Measurements from ENCODE around the gene DOCK3.
"Not testable (repeated sequence)": the region's sequence is repeated elsewhere in the genome, so short reads cannot be mapped to it uniquely, and the experiment has no call there.

Gene DOCK3

DNA sequence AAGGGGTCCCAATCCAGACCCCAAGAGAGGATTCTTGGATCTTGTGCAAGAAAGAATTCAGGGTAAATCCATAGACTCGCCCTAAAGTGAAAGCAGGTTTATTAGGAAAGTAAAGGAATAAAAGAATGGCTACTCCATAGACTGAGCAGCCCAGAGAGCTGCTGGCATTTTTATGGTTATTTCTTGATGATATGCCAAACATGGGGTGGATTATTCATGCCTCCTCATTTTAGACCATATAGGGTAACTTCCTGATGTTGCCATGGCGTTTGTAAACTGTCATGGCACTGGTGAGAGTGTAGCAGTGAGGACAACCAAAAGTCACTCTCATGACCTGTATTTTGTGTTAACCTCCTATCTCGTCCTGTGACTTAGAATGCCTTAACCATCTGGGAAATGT is 142.2 kb downstream of the DOCK3 start:
- ATAC-seq (ENCODE audit: low read depth), result no peak
- Mint-ChIP-seq H3K9me3 (no peaks in the 10 kb centered on the region), H3K4me3 (no peak overlapping the region), H3K27ac (no peak overlapping the region), H3K27me3 (no peaks in the 10 kb centered on the region), H3K4me1 (no peaks in the 10 kb centered on the region), H3K36me3 (no peaks in the 10 kb centered on the region)
- DNase-seq (ENCODE audit: low spot score in 2 of 2), result no peak

GRCh38 chr3:50817756-50818529 is 143.2 kb downstream of the DOCK3 start:
- no peaks in the 10 kb centered on the region for H3K4me1 Mint-ChIP-seq
- no peaks in the 10 kb centered on the region for H3K27me3 Mint-ChIP-seq
- H3K27ac Mint-ChIP-seq, result no peak overlapping the region
- ATAC-seq (ENCODE audit: low read depth), result no peak
- H3K4me3 Mint-ChIP-seq, result no peak overlapping the region
- DNase-seq (ENCODE audit: low spot score in 2 of 2), result no peak
- H3K36me3 Mint-ChIP-seq, result no peaks in the 10 kb centered on the region
- no peaks in the 10 kb centered on the region for H3K9me3 Mint-ChIP-seq

GRCh38 chr3:50819882-50820281 is 145.2 kb downstream of the DOCK3 start:
- H3K4me3 Mint-ChIP-seq, result no peak overlapping the region
- H3K36me3 Mint-ChIP-seq, result no peaks in the 10 kb centered on the region
- no peaks in the 10 kb centered on the region for H3K4me1 Mint-ChIP-seq
- no peaks in the 10 kb centered on the region for H3K9me3 Mint-ChIP-seq
- no peak for ATAC-seq (ENCODE audit: low read depth)
- DNase-seq (ENCODE audit: low spot score in 2 of 2), result no peak
- no peak overlapping the region for H3K27ac Mint-ChIP-seq
- H3K27me3 Mint-ChIP-seq, result no peaks in the 10 kb centered on the region

DNA sequence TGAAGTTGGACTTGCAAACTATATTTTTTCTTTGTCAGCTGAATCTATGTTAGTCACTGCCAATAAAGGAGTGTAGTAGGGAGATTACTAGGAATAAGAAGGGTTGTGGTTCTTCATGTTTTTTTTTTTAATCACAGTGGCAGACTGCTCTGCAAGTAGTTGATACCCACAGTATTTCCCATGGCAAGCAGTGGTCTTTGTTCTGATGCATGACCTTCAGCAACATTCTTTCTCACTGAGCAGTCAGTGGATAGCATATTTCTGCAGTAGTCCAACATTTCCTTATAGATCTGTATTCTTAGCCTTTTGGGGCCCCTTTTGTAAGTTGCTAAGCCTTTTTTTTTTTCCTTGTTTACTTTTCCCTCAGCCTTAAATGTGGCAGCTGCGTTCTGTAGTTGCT is 151.1 kb downstream of the DOCK3 start:
- H3K36me3 Mint-ChIP-seq, result no peaks in the 10 kb centered on the region
- ATAC-seq (ENCODE audit: low read depth) (no peak), DNase-seq (ENCODE audit: low spot score in 2 of 2) (no peak)

GRCh38 chr3:50830451-50830850 is 155.7 kb downstream of the DOCK3 start:
- ATAC-seq (ENCODE audit: low read depth), result no peak
- DNase-seq (ENCODE audit: low spot score in 2 of 2), result no peak
- no peak overlapping the region for H3K4me3 Mint-ChIP-seq
- peaks cover 4% of the 10 kb centered on the region for H3K9me3 Mint-ChIP-seq
- no peaks in the 10 kb centered on the region for H3K4me1 Mint-ChIP-seq
- H3K27ac Mint-ChIP-seq, result no peak overlapping the region
- no peaks in the 10 kb centered on the region for H3K36me3 Mint-ChIP-seq
- H3K27me3 Mint-ChIP-seq, result peaks cover 4% of the 10 kb centered on the region

More for the DNA sequence above, 151.1 kb downstream of the DOCK3 start:
- Mint-ChIP-seq H3K27me3 (no peaks in the 10 kb centered on the region), H3K9me3 (no peaks in the 10 kb centered on the region), H3K27ac (no peak overlapping the region), H3K4me1 (no peaks in the 10 kb centered on the region), H3K4me3 (no peak overlapping the region)

DNA sequence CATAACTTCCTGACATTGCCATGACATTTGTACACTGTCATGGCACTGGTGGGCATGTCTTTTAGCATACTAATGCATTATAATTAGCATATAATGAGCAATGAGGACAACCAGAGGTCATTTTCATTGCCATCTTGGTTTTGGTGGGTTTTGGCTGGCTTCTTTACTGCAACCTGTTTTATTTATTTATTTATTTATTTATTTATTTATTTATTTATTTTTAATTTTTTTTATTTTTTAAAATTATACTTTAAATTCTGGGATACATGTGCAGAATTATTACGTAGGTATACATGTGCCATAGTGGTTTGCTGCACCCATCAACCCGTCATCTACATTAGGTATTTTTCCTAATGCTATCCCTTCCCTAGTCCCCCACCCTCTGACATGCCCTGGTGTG is 156.3 kb downstream of the DOCK3 start:
- H3K36me3 Mint-ChIP-seq; DNase-seq (ENCODE audit: low spot score in 2 of 2); H3K27ac Mint-ChIP-seq; ATAC-seq (ENCODE audit: low read depth); H3K9me3 Mint-ChIP-seq; H3K4me1 Mint-ChIP-seq; H3K27me3 Mint-ChIP-seq; H3K4me3 Mint-ChIP-seq: not testable (repeated sequence)

DNA sequence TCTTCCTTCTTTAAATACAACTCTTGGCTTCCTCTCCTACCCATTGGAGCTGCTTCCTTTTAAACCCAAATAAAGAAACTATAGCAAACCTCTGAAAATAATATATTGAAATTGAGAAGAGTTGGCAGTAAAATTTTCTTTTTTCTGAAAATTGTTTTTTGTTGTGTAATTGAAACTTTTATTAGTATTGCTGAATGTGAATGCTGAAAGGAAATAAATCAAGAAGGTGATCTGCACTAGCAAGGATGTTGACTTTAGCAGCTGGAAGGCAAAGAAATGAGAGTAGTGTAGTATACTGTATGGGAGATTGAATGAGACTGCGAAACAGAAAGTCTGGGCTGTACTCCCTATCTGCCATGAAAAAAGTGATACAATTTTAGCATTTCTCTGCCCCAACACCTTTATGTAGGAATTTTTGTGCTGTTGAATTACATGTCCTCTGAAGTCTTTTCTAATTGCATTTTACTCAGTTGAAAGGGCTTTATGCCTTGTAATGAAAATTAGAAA is 166.3 kb downstream of the DOCK3 start:
- no peak overlapping the region for H3K27ac Mint-ChIP-seq
- no peaks in the 10 kb centered on the region for H3K4me1 Mint-ChIP-seq
- peaks cover 7% of the 10 kb centered on the region for H3K27me3 Mint-ChIP-seq
- peaks cover 5% of the 10 kb centered on the region for H3K9me3 Mint-ChIP-seq
- no peak overlapping the region for H3K4me3 Mint-ChIP-seq
- ATAC-seq (ENCODE audit: low read depth), result no peak
- no peaks in the 10 kb centered on the region for H3K36me3 Mint-ChIP-seq
- no peak for DNase-seq (ENCODE audit: low spot score in 2 of 2)

DNA sequence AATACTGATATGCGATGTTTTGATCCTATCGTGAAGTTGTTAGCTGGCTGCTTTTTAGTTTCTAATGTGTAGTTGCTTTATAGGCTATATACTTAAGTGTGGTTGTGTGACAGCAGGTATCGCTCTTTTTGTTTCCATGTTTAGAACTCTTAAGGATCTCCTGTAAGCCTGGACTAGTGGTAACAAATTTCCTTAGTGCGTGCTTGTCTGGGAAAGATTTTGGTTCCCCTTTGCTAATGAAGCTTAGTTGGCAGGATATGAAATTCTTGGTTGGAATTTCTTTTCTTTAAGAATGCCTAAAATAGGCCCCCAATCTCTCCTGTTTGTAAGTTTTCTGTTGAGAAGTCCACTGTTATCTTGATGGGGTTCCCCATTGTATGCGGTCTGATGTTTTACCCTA is 173.6 kb downstream of the DOCK3 start:
- DNase-seq (ENCODE audit: low spot score in 2 of 2), result no peak
- Mint-ChIP-seq H3K27me3 (peaks cover 8% of the 10 kb centered on the region), H3K9me3 (peaks cover 8% of the 10 kb centered on the region), H3K27ac (no peak overlapping the region), H3K4me1 (no peaks in the 10 kb centered on the region), H3K36me3 (no peaks in the 10 kb centered on the region), H3K4me3 (no peak overlapping the region)
- ATAC-seq (ENCODE audit: low read depth), result no peak

DNA sequence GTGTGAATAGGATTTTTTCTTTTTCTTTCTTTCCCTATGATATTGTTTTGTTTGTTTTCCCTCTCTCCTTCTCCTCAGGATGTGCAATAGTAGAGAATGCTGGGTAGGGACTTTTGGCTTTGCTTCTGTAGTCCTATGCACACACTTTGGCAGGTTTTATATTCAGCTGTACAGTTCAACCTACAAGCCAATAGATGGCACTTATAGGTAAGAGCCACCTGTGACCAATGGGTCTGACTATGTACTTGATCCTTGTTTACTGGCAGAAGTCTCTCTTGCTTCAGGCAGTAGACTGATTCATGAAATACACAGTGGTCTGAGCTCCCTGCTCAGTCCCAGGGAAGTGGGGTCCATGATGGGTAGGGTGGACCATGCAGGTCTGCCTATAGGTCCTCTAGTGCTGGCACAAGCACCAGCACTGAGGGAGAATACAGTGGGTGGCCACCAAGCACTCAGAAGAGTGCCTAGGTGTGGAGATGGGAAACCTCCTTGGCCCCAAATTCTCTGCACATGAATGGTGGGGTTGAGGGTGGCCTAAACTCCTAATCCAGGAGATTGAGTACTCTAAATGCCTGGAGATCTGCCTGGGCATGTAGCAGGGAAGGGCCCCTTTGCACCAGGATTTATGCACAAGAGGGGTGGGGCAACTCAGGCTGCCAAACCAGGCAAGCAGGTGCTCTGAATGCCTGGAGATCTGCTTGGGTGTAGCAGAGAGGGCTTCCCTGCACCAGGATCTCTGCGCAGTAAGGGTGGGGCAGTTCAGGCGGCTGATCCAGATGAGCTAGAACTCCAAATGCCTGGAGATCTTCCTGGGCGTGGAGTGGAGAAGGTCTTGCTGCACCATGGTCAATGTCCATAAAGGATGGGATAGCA is 176.1 kb downstream of the DOCK3 start:
- H3K36me3 Mint-ChIP-seq, result no peaks in the 10 kb centered on the region
- no peak overlapping the region for H3K27ac Mint-ChIP-seq
- no peak for ATAC-seq (ENCODE audit: low read depth)
- no peaks in the 10 kb centered on the region for H3K4me1 Mint-ChIP-seq
- no peak for DNase-seq (ENCODE audit: low spot score in 2 of 2)
- H3K9me3 Mint-ChIP-seq, result peaks cover 11% of the 10 kb centered on the region
- peaks cover 8% of the 10 kb centered on the region for H3K27me3 Mint-ChIP-seq
- H3K4me3 Mint-ChIP-seq, result no peak overlapping the region

DNA sequence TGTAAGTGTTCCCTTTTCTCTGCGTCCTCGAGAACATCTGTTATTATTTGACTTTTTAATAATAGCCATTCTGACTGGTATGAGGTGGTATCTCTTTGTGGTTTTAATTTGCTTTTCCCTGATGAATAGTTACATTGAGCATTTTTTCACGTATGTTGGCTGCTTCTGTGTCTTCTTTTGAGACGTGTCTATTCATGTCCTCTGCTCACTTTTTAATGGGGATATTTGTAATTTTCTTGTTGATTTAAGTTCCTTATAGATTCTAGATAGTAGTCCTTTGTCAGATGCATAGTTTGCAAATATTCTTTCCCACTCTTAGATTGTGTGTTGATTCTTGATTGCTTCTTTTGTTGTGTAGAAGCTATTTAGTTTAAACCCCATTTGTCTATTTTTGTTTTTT is 179.2 kb downstream of the DOCK3 start:
- Mint-ChIP-seq H3K36me3 (no peaks in the 10 kb centered on the region), H3K4me3 (no peak overlapping the region), H3K4me1 (no peaks in the 10 kb centered on the region), H3K27ac (no peak overlapping the region), H3K27me3 (peaks cover 5% of the 10 kb centered on the region), H3K9me3 (peaks cover 4% of the 10 kb centered on the region)
- ATAC-seq (ENCODE audit: low read depth) (no peak), DNase-seq (ENCODE audit: low spot score in 2 of 2) (no peak)

DNA sequence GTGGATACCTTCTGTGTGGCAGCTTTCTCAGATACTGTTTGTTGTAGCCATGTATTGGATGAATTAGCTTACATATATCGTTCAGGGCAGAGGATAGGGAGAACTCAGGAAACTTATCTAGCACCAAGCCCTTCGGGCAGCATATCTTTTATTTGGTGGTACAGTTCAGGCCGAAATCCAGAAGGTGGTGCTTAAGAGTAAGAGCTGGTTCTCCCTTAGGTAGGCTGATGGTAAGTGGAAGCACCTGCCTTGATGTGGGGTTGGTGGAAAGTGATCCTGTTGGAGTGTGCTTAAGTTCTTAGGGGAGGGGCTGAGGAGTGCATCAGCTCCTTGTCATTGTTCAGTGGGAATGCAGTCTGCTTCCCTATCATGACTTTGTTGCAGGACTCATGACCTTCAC is 187.5 kb downstream of the DOCK3 start:
- ATAC-seq (ENCODE audit: low read depth) (no peak), DNase-seq (ENCODE audit: low spot score in 2 of 2) (no peak)
- Mint-ChIP-seq H3K4me3 (no peak overlapping the region), H3K36me3 (no peaks in the 10 kb centered on the region), H3K9me3 (no peaks in the 10 kb centered on the region), H3K27me3 (peaks cover 5% of the 10 kb centered on the region), H3K27ac (no peak overlapping the region), H3K4me1 (no peaks in the 10 kb centered on the region)

DNA sequence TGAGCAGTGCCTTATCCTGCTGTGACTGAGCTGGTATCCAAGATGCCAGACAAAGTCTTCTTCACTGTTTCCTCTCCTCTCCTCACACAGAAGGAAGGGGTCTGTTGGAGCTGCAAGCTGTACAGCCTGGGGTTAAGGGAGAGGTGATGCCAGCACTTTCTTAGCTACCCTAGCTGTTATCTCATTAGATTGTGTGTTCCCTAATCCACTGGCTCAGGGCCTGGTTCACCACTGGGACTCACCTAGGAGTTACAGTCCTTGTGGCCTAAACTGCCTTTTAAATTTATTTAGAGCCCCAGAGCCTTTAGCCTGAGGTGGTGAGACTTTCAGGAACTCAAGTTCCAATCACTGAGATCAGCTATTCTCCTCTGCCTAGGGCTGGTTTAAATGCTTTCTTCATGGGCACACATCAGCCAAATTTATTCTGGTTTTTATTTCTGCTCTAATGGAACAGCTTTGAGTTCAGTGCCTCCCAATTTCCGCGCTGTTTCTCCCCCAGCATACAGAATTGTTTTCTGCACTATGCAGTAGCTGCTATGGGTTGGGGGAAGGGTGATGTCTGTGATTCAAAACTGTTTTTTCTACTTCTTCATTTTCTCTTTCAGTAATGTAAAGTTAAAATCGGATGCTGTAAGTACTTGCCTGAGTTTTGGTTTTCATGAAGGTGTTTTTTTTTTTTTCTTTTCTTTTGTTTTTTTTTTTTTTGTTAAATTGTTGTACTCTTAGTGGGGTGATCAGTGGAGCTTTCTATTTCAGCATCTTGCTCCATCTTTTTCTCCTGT is 198.8 kb downstream of the DOCK3 start:
- Mint-ChIP-seq H3K4me3 (no peak overlapping the region), H3K27ac (no peak overlapping the region), H3K36me3 (peaks cover 1% of the 10 kb centered on the region), H3K4me1 (no peaks in the 10 kb centered on the region), H3K9me3 (peaks cover 3% of the 10 kb centered on the region), H3K27me3 (peaks cover 19% of the 10 kb centered on the region)
- no peak for DNase-seq (ENCODE audit: low spot score in 2 of 2)
- ATAC-seq (ENCODE audit: low read depth), result no peak

- H3K27me3 Mint-ChIP-seq, result peaks cover 18% of the 10 kb centered on the region
- not testable (repeated sequence) for H3K4me1 Mint-ChIP-seq; DNase-seq (ENCODE audit: low spot score in 2 of 2); H3K36me3 Mint-ChIP-seq; H3K4me3 Mint-ChIP-seq; H3K27ac Mint-ChIP-seq; H3K9me3 Mint-ChIP-seq; ATAC-seq (ENCODE audit: low read depth)
These were observed 200.1 kb downstream of the DOCK3 start for GRCh38 chr3:50874876-50875275.

DNA sequence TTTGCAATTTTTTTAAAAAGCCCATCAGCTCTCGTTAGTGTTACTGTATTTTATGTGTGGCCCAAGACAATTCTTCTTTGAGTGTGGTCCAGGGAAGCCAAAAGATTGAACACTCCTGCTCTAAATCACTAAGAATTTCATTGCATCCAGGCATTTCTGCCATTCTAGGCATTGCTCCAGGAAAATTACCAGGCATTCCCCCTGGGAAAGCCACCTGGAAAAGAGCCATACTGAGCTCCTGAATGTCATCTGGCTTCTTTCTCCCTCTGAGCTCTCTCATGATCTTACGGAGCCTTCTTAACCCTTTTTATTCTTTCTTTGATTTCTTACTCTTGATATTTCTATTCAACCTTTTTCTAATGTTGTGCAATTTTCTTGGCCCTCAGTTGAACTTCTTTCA is 202.2 kb downstream of the DOCK3 start:
- H3K4me3 Mint-ChIP-seq, result no peak overlapping the region
- no peak overlapping the region for H3K27ac Mint-ChIP-seq
- no peak for ATAC-seq (ENCODE audit: low read depth)
- H3K4me1 Mint-ChIP-seq, result no peaks in the 10 kb centered on the region
- H3K36me3 Mint-ChIP-seq, result no peaks in the 10 kb centered on the region
- peaks cover 18% of the 10 kb centered on the region for H3K27me3 Mint-ChIP-seq
- no peak for DNase-seq (ENCODE audit: low spot score in 2 of 2)
- H3K9me3 Mint-ChIP-seq, result no peaks in the 10 kb centered on the region

Data from memory B cell (primary cell).